Stimulated activated CD8-positive, alpha-beta memory T cell treated with anti-CD3 and anti-CD28 coated beads, Interleukin-4, amount 100 ng/mL, for 48 hours (primary cell): ENCODE data around the gene CFAP61.

Source experiments
- DNase-seq: peaks from one replicate; pipeline ENCODE4 v3.0.0-alpha.2; 2020

The CFAP61 gene

GRCh38 chr20:20293141-20293540 lies 240.8 kb downstream of the CFAP61 start:
- no peak for DNase-seq

DNA sequence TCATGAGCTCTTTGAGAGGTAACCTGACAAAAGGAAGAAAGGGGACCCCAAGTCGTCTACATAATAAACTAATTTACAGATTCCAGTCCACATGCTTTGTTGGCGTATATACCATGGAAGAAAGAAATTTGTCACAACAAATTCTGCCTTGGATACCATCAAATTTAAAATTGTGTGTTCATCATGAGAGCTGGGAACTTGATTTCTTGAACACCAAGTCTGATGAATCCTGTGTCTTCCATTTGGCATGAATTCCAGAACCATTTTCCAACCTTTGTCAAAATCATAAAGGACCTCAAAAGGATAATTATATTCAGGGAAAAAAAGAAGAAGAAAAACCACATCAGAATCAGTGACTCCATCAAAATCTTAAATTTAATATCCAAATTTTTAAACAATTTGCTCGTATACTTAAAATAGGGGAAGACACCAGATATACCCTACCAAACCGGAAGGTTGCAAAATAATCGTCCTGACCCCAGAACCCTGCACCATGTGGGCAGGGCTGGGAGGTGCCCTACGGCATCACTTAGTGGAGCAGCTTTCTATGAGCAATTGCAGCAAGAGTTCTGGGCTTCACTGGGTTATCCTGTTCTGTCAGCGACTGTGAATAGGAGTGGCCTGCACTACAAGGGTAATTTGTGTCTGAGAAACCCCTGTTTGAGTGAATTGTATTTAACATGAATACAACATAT lies 241.5 kb downstream of the CFAP61 start:
- no peak for DNase-seq

DNA sequence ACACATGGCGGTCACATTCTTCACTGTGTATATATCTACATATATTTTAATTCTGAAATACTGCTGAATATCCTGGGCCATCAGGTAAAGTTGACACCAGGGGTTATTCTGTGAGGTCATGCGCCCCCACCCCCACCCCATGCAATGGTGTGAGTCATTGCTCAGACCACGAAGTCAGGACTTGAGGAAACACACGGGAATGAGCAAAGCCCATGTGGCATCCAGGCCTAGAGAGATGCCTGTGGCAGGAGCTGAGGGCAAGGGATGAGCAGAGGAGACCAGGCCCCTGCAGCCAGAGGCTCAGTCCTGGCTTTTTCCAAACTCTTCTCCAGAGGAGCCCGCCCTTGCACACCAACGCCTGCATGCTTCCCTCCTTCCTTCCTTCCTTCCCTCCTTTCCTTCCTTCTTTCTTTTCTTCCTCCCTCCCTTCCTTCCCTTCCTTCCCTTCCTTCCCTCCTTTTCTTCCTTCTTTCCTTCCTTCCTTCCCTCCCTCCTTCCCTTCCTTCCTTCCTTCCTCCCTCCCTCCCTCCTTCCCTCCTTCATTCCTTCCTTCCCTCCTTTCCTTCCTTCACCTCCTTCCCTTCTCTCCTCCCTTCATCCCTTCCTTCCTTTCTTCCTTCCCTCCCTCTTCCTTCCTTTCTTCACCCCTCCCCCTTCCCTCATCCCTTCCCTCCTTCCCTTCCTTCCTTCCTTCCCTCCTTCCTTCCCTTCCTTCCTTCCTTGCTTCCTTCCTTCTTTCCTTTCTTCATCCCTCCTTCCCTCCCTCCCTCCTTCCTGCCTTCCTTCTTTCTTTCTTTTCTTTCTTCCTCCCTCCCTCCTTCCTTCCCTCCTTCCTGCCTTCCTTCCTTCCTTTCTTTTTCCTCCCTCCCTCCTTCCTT lies 243.5 kb downstream of the CFAP61 start:
- no peak for DNase-seq

- no peak for DNase-seq
Measured at GRCh38 chr20:20297181-20297580, 244.8 kb downstream of the CFAP61 start.

- DNase-seq: no peak
Measured at GRCh38 chr20:20297752-20298151, 245.4 kb downstream of the CFAP61 start.

GRCh38 chr20:20299904-20300303 lies 247.6 kb downstream of the CFAP61 start:
- DNase-seq: no peak

DNA sequence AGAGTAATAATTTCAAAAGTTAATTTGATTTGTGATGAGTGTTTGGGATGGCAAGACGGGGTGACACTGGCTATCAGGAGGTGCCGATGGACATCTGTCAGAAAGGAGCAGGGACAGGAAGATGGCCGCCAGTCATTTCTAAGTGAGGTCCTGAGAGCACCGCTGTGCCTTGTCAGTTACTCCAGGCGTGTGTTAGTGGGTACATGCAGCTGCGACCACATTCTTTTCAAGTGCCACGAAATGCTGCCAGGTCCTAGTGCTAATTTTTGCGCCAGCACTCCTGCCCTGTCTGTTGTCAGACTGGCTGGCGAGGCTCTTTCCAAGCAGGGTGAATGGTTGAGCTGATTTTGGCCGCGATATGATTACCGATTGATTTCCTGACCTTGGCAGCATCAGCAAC lies 251.0 kb downstream of the CFAP61 start:
- DNase-seq: no peak

DNA sequence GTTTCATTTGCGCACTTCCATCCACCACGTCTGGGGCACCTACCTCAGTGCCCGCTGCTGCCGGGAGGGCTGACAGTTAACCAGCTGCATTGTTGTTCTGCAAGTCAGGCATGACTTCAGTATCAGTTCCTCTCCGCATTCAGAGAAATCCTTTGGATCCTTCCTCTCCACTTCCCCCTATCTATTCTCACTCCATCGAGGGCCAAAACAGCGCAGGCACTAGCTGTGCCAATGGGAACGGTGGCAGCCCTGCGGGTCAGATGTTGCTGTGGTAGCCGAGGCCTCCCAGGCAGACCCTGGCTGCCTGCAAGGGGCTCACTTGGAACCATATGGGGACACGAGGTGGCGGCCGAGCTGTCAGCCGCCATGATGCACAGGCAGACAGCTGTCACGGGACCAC lies 251.4 kb downstream of the CFAP61 start:
- DNase-seq: no peak

GRCh38 chr20:20304942-20305341 lies 252.6 kb downstream of the CFAP61 start:
- DNase-seq: no peak

GRCh38 chr20:20312562-20312961 lies 260.2 kb downstream of the CFAP61 start:
- no peak for DNase-seq

DNA sequence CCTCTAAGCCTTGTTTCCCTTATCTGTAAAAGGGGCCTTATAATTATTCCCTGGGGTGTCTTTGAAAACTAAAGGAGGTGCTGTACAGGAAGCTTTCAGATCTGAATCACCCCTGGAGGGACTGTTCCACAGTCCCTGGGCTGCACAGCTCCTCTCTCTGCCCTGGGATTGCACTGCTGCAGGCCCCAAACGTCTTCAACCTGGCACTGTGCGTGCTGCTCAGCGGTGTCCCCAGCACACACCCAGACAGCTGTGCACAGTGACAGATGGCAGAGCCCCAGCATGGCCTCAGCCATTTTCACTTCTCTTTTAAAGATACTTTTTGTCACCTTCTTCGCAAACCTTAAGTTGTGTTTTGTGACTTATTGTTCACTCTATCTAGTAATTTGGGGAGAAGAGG lies 264.9 kb downstream of the CFAP61 start:
- no peak for DNase-seq

DNA sequence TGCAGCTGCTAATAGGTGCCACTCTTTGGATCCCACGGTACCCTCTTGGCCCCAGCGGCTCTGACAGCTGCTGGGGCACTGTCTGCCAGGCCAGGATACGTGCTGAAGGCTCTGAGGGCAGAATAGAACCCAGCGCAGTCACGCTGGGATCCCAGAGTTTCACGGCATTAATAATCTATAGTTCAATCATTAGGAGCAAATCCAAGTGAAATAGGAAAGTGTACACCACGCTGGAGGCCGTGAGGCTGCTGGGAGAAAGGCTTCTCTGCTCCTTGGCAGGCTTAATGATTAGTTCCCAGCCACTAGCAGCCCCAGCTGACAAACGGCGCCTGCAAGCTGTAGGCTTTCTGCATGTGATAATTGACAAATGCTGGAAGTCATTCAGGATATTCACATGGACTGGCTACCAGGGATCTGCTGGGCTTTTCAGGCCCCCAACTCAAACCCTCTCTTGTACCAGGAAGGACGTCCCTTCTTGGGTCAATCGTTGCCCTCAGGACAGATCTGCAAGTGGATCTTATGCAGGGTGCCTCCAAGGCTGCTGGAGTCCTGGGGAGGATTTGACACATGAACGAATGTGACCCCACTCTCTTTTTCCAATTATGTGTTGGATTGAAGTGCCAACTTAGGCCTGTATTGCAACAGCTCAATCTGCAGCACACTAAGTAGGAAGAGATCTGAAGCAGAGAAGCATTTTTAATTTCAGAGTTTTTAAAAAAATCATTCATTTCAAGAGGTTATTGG lies 265.5 kb downstream of the CFAP61 start:
- no peak for DNase-seq

- DNase-seq: no peak
Measured at GRCh38 chr20:20318365-20319161, 266.2 kb downstream of the CFAP61 start.

- DNase-seq: no peak
Measured at GRCh38 chr20:20321134-20321533, 268.8 kb downstream of the CFAP61 start.

GRCh38 chr20:20321917-20322316 lies 269.6 kb downstream of the CFAP61 start:
- no peak for DNase-seq

- no peak for DNase-seq
Measured at GRCh38 chr20:20322912-20323311, 270.6 kb downstream of the CFAP61 start.

GRCh38 chr20:20327746-20328145 lies 275.4 kb downstream of the CFAP61 start:
- no peak for DNase-seq

- no peak for DNase-seq
Measured at GRCh38 chr20:20329564-20329963, 277.2 kb downstream of the CFAP61 start.

DNA sequence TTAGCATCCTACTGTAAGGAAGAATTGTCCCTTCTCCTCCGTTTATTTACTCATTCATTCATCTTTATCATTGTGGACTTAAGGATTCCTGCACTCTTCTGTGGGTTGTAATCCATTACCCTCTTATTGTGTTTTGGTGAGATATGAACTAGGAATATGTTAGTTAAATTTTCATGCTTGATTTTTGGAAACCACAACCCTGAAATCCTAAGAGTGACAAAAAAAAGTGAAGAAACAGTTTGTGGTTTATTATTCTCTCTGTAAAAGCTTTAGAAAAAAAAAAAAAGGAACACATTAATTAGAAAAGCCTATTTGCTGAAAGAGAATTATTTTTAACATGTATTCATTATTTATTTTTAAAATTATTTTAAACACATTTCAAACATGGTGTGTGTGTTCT lies 278.8 kb downstream of the CFAP61 start:
- DNase-seq: no peak

DNA sequence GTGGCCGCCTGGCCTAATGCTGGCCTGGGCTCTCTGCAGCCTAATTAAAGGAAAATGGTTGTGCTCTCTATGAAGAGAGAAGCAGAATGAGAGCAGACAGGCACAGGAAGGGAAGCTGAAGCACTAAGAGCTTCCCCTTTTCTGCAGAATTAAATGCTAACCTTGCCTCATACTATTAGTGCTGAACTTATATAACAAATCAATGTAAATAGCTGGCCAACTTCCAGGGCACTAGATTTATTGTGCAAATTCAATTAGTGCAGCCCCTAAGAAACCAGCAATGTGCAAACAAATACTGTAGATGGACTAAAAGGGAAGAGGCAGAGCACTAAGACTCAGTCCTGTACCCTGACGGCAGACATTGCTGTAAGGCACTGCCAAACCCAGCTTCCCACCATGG lies 279.5 kb downstream of the CFAP61 start:
- no peak for DNase-seq

DNA sequence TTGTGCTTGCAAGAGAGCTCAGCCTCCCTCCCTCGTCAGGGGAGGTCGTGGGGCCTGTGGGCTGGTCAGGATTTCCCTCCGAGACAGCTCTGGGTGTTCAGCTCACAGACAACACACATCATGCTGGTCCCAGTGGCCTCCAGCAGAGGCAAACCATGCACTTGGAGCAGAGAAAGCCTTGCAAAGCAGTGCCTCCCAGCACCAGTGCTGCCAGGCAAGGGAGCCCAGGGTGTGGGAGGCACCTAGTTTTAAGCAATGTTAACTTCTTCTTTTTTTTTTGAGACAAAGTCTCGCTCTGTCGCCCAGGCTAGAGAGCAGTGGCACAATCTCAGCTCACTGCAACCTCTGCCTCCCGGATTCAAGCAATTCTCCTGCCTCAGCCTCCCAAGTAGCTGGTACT lies 281.5 kb downstream of the CFAP61 start:
- no peak for DNase-seq

- no peak for DNase-seq
Measured at GRCh38 chr20:20334489-20334888, 282.2 kb downstream of the CFAP61 start.
